Body of pancreas (tissue), 4 donors: ENCODE results near the gene CFAP45.

Experiments
- CTCF ChIP-seq, 7 experiments: fragments of 450-650 bp in 4 of 7; fragments of 200-600 bp in 3 of 7; sonication (generic) in 3 of 7; IDR thresholded peaks; one replicate each; pipeline ENCODE4 v1.5.1; 2016 to 2019; ENCODE audit warnings: antibody characterized with exemption in 7 of 7
- POLR2A ChIP-seq, 3 donors: fragments of 450-650 bp; IDR thresholded peaks; one replicate each; pipeline ENCODE4 v1.6.1; 2016; ENCODE audit warnings: antibody characterized with exemption in 3 of 3, mild to moderate bottlenecking in 2 of 3

DNA sequence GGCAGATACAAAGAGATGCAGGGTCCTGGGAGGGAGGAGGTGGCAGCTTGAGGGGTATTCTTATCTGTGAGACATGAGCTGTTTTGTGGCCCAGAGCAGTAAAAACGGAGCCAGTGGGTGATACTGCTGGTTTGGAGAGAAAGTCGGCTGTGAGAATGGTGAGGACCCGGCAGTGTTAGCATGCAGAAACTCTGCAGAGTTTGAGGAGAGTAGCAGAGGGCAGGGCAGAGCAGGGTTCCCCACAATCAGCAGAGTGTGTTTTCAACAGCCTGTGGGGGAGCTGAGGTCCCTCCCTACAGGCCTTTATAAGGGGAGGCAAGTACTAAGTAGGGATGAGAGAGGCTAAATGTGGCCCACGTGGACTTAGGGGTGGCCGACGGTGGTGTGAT, 72.9 kb downstream of the CFAP45 start:
- TF ChIP-seq CTCF (IDR thresholded peaks at IDR 0.05) (no peak), POLR2A (IDR thresholded peaks at IDR 0.05) (no peak)
